Hippocampal formation (tissue), 2 donors: Measurements from ENCODE around the gene PHKG2.

ENCODE experiments used
- DNase-seq, 2 donors: peaks; one replicate each; lab custom pipeline; 2025; lab: John Stamatoyannopoulos, UW

PHKG2 gene

GRCh38 chr16:30728899-30729672 lies 19.1 kb upstream of the PHKG2 start:
- peak in 1 of 2 donors; percentile 1 for DNase-seq

GRCh38 chr16:30731411-30731810 lies 16.8 kb upstream of the PHKG2 start:
- no peak for DNase-seq

- DNase-seq, result no peak
These were observed 11.0 kb upstream of the PHKG2 start for GRCh38 chr16:30736995-30737793.

GRCh38 chr16:30737794-30738648 lies 10.2 kb upstream of the PHKG2 start:
- DNase-seq, result no peak

- no peak for DNase-seq
These were observed 9.0 kb upstream of the PHKG2 start for GRCh38 chr16:30738984-30739951.

- DNase-seq, result no peak
These were observed 7.6 kb upstream of the PHKG2 start for GRCh38 chr16:30740364-30741251.

GRCh38 chr16:30741461-30741914 lies 6.7 kb upstream of the PHKG2 start:
- no peak for DNase-seq

GRCh38 chr16:30743716-30744115 lies 4.5 kb upstream of the PHKG2 start:
- DNase-seq, result no peak

- DNase-seq, result no peak
These were observed 4.0 kb upstream of the PHKG2 start for GRCh38 chr16:30744183-30744582.

GRCh38 chr16:30745082-30745481 lies 3.1 kb upstream of the PHKG2 start:
- no peak for DNase-seq

GRCh38 chr16:30746638-30747175 lies 1.5 kb upstream of the PHKG2 start:
- no peak for DNase-seq

GRCh38 chr16:30747331-30747730 lies 894 bp upstream of the PHKG2 start:
- no peak for DNase-seq

- no peak for DNase-seq
These were observed 615 bp downstream of the PHKG2 start for GRCh38 chr16:30748634-30749445.

- no peak for DNase-seq
These were observed 2.0 kb downstream of the PHKG2 start for GRCh38 chr16:30750201-30750600.

GRCh38 chr16:30750876-30751465 lies 2.7 kb downstream of the PHKG2 start:
- no peak for DNase-seq

GRCh38 chr16:30753596-30753995 lies 5.4 kb downstream of the PHKG2 start:
- DNase-seq, result no peak

- no peak for DNase-seq
These were observed 7.9 kb downstream of the PHKG2 start for GRCh38 chr16:30755955-30756780.

GRCh38 chr16:30756781-30757100 lies 8.5 kb downstream of the PHKG2 start:
- DNase-seq, result no peak
